CD4-positive, alpha-beta T cell treated with Interleukin-12 subunit alpha and Interleukin-12 subunit beta, for 1 hour (primary cell): ENCODE measurements around the gene HINT1.
"Not testable (repeated sequence)": the region's sequence is repeated elsewhere in the genome, so short reads cannot be mapped to it uniquely, and the experiment has no call there.

ENCODE experiments used
- DNase-seq: peaks from one replicate; pipeline ENCODE4 v3.0.0-alpha.2; 2020

Gene HINT1

DNA sequence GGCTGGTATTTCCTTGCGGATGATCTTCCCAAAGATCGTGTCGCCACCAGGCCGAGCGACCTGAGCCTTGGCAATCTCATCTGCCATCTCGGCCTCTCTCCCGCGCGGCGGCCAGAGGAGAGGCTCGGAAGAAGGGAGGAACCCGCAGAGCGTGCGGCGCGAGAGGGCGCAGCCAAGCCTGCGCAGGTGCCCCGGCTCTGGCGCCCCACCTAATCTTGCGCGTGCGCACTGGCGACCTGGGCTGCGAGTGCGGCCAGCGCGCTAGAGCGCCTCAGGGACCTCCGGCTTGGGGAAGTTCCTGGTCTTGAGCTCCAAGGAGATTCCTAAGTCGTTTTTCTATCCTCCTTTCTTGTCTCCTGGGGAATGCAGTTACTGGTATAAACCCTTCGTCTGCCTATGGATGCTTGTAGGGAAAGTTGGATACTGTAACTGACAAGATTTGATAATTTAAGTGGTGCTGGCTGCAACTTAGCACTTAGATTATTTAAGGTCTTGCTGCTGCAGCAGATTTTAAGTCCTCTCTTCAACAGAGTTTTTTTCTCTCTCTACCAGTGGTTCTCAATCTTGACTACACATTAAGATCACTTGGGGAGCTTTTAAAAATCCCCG is at the start of gene HINT1:
HINT1 (minus strand) TSS at position 138 of the 609 bp plus-strand sequence; CDS start at position 87, 51 bp downstream.
- DNase-seq = peak; percentile 92

DNA sequence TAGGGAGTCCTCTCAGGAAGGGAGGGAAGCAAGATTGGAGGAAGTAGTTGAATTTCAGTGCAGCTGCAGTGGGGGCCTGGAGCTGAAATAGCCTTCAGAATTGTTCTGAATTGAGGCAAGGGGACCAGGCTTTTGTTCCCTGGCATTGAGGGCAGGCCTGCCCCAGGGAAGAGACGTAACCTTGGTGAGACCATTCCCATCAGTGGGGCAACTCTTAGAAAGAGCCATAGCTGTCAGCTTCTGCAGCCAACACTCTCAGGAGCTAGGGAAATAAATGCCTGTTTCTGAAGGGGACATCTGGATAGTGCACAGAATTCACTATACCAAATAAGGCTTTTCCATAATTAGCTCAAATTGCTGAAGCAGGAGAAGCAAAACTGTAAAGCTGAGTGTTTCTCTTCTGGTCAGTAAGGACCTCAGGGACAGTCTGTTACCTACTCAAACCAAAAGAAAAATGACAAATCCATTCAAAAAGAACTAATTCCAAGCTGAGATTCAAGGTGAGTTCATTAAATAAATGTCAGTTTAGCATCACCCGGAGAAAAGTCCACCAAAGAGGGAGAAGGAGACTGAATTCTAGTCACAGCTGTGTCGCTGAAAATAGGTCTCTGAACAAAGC is 49.7 kb upstream of the HINT1 start:
- no peak for DNase-seq

DNA sequence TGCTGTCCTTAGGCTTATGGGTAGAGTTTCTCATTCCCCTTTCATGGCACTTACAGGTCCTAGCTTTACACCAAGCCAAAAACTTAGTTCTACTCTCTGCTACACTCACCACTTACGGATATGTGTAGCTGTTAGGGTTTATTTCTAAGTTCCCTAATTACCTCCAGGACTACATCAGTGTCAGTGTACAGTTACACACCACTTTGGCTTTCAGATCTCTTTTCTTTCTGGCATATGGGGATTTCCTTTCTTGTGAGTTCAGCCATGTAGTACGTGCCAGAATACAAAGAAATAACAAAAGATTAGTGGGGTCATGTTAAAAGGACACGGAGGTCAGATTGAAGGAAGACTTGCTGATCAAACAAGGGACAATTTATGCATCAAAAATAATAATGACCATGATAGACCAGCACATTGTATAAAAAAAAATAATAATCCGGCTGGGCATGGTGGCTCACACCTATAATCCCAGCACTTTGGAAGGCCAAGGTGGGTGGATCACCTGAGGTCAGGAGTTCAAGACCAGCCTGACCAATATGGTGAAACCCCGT is 47.5 kb upstream of the HINT1 start:
- DNase-seq = no peak

DNA sequence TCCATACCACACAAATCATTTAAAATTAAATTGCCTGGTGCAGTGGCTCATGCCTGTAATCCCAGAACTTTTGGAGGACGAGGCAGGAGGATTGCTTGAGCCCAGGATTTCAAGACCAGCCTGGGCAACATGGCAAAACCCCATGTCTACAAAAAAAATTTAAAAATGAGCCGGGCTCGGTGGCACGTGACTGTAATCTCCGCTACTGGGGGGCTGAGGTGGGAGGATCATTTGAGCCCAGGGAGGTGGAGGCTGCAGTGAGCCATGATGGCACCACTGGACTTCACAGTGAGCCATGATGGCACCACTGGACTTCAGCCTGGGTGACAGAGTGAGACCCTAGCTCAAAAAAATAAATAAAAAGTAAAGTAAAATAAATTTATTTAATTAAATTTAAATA is 46.6 kb upstream of the HINT1 start:
- DNase-seq = no peak

DNA sequence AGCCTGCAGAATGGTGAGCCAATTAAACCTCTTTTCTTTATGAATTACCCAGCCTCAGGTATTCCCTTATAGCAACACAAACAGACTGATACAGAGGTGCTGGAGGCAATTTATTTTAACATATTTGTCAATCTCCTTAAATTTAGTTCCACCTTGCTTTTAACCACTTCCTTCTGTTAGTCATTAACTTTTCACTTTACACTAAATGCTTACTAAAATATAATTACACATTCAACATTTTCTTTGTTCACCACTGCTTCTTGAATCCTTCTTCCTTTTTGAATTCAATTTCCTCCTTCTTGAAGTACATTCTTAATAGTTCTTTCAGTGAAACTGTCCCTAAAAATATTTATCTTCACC is 45.1 kb upstream of the HINT1 start:
- DNase-seq = no peak

DNA sequence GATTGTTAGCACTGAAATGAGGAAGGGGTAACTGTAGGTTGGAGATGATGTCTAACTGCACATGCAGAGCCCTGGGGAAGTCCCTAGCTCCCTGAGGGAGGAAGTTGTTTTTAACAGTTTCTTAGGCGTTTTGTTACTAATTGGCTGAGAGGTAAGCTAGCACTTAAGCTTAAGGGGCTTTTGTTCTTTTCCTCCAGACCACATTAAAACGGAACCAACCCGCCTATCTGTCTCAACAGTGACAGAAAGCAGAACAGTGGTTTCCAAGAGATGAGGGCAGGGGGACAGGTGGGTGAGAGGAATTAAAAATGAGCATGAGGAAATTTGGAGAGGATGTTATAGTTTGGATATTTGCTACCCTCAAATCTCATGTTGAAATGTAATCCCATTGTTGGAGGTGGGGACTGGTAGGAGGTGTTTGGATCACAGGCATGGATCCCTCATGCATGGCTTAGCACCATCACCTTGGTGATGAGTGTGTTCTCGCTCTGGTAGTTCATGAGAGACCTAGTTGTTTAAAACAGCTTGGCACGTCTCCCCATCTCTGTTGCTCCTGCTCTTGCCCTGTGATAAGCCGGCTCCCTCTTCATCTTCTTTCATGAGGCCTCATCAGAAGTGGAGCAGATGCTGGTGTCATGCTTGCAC is 44.6 kb upstream of the HINT1 start:
- DNase-seq = peak; percentile 84

DNA sequence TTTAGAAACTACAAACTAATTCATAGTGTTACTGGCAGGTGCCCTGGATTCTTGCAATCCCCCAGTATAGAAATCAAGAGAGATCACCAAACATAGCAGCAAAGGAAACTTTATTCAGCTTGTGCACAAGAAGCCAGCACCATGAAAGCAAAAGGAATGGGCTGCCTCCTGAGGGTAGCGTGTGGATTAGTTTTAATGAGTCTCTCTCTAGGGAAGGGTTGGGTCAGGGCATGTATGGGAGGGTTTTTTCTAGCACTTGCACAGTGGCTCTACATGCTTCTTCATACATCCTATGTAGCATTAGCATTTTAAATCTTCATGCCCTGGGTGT is 44.1 kb upstream of the HINT1 start:
- DNase-seq = no peak

DNA sequence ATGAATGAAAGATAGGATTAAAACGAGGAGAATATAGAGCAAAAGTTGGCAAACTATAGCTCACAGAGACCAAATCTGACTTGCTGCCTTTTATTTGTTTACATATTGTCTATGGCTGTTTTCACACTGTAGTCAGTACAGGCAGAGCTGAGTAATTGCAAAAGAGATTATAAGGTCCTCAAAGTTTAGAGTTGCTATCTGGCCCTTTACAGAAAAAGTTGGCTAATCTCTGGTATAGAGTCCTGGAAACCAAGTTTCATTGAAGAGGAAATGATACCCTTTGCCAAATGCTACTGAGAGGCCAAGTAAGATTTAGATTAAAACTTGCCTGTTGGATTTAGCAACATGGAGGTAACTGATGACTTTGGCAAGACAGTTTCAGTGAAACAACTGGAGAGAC is 41.7 kb upstream of the HINT1 start:
- DNase-seq = no peak

DNA sequence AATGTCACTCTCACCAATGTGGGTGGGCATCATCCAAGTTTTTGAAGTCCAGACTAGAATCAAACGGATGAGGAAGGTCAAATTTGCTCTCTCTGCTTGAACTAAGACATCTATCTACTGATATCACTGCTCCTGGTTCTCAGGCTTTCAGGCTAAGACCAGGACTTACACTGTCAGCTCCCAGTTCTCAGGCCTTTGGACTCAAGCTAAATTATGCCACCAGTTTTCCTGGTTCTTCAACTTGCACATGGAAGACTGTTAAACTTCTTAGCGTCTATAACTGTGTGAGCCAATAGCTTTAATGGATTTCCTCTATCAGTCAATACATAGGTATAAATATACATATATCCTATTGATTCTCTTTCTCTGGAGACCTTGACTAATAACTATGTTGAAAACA is 41.0 kb upstream of the HINT1 start:
- no peak for DNase-seq

DNA sequence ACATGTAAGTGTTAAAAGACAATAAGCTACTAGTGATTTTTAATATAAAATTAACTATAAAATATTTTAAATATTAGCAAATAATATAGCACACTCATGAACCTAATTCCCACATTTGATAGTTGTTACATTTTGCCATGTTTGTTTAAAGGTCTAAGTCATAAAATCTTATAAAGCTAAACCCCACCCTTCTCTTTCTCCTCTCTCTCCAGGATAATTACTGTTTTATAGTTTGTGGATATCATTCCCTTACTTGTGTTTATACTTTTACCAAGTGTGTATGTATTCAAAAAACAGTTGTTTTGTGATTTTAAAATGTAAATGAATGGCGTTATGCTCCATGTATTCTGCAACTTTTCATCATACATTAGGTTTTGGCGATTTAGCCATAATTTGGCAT is 39.9 kb upstream of the HINT1 start:
- DNase-seq = no peak

DNA sequence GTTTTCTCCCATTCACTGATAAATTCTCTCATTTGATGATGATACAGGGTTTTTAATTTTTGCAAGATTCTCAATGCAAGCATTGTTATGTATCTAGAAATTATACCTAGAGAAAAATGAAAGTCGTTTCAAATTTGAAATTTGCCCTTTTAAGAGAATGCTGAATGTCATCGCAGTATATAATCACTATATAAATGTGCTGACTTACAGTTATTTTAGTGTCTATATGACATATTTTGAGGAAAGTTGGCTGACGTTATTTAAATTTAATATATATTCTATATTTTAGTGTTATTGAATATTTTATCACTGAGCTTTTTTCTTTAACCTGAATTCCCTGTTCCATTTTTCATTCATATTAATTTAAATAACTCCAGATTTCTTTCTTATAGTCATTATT is 35.5 kb upstream of the HINT1 start:
- DNase-seq = no peak

DNA sequence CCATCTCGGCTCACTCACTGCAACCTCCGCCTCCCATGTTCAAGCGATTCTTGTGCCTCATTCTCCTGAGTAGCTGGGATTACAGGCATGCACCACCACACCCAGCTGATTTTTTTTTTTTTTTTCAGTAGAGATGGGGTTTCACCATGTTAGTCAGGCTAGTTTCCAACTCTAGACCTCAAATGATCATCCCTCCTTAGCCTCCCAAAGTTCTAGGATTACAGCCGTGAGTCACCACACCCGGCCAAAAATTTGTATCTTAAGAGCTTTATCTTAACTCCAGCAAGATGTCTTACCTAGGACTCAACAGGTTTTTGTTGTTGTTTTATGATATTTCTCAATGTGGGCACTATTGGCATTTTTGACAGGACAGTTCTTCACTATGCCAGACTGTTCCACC is 33.6 kb upstream of the HINT1 start:
- DNase-seq = no peak

DNA sequence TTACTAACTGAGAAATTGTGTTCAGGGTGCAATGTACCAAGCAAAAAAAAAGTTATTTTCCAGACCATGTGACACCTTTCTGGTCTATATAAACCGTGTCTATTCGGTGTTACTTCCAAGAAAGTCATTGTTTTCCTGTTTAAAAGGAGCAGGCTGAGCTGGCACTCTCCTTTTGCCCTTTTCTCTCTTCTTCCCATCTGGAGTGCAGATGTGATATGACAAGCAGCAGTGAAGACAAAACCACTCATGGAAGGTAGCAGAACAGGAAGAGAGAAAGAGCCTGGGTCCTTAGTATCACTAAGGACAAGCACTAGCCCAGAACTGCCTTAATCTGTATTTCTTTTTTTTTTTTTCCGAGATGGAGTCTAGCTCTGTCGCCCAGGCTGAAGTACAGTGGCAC is 31.3 kb upstream of the HINT1 start:
- no peak for DNase-seq

DNA sequence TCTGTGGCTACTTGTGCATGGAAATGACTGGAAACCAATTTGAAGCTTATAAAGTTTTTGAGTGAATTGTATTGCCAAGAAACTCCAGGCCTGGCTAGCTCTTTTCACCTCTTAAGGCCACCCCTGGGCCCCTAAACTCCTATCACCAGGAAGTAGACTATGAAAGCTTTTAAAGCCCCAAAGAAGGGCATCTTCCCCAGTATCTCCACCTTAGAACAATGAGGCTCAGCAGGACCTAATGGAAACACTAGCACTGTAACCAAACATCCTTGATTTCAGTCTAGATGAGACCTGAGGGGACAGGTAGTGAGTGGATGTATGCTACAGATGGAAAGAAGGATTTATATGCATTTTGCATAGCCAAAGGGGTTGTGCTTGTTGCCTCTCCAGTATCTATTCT is 30.6 kb upstream of the HINT1 start:
- DNase-seq = no peak

DNA sequence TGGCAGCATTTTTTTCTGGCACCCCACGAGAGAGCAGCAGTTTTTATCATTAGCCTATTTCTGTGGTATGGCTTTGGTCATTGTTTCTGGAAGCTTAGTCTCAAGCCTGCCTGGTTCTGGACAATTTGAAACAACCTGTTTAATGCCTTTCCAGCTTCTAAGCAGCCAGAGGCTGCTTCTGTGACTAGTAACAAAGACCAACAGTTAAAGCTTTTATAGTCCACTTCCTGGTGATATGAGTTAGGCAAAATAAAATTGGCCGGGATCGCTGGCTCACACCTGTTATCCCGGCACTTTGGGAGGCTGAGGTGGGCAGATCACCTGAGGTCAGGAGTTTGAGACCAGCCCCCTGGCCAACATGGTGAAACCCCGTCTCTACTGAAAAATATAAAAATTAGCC is 29.7 kb upstream of the HINT1 start:
- DNase-seq = no peak

DNA sequence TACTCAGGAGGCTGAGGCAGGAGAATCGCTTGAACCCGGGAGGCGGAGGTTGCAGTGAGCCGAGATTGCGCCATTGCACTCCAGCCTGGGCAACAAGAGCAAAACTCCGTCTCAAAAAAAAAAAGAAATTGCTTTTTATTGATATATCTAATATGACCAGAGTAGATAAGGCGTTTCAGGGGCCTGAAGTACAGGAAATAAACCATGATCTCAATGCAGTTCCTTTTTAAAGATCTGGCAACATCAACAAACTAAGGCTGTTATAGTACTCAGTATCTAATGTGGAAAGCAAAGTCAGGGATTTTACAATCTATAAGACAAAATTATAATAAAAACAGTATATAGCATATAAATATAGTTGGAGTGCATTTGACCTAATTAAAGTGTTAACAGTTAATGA is 28.8 kb upstream of the HINT1 start:
- DNase-seq = not testable (repeated sequence)

DNA sequence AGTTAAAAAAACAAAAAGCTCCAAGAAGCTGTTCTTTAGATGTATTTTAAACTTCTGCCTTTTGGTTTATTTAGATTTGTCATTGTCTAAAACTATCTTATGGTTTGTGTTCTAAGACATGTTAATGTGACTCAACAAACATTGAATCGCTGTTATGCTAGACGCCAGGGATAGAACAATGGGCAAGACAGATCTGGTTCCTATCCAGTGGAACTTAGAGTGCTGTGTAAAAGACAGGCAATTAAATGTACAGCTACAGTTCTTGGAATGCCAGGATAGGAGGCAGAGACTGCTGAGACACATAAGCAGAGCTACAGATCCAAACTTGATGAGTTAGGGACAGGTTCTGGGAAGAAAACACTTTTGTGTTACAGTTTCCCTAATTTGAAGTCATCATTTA is 28.1 kb upstream of the HINT1 start:
- DNase-seq = no peak

DNA sequence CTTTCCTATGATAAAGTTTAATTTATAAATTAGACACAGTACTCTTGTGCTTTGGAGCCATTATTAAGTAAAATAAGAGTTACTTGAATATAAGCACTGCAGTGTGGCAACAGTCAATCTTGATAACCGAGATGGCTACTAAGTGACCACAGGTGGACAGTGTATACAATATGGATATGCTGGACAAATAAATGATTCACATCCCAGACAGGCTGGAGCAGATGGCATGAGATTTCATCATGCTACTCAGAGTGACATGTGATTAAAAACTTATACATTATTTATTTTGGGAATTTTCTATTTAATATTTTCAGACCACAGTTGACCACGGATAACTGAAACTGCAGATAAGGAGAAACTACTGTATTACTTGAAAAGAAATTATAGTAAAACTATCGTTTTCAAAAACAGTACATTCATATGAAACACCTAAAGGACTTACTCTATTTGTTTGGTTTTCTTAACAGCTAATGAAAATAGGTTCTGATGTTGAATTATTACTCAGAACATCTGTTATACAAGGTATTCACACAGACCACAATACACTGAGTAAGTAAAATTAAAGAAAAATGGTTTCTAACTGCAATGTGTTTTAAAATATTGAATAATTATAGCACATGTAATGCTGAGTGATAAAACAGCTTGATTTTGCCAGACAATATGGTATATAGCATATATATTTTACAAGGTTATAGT is 21.7 kb upstream of the HINT1 start:
- no peak for DNase-seq

DNA sequence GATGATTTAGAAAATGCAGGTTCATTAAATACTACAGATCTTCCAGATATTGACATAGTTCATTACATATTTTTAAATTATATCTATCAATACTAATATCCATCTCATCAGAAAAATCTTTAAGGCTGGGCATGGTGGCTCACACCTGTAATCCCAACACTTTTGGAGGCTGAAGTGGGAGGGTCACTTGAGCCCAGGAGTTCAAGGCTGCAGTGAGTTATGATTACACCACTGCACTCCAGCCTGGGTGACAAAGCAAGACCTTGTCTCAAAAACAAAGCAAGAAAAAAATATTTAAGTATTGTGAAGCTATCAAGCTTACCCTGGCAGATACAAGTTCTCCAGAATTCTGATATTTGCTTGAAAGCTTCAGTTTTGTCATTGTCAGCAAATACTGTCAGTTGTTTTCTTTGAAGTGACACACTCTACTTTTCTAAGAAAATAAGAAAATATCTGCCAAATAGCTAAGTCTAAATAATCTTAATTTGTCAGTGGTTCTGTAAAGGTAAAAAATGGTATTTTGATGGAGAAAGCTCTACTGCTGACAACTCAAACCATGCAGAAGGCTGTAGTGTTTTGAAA is 20.6 kb upstream of the HINT1 start:
- no peak for DNase-seq

DNA sequence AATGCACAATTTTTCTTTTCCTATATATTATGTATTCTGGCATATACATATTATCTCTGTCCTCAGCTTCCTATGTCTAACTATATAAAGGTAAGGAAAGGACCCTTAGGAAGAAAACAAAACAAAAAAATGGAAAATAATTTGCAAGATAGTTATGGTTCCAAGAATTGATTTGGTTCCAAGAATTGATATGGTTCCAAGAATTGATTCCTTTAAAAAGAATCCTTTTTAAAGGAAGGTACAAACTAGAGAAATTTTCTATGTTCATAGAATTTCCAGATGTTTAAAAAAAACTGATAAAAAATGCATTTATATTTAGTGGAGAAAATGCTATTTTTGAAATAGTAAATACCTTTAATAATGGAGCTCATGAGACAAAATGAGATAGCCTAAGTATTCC is 17.8 kb upstream of the HINT1 start:
- no peak for DNase-seq

DNA sequence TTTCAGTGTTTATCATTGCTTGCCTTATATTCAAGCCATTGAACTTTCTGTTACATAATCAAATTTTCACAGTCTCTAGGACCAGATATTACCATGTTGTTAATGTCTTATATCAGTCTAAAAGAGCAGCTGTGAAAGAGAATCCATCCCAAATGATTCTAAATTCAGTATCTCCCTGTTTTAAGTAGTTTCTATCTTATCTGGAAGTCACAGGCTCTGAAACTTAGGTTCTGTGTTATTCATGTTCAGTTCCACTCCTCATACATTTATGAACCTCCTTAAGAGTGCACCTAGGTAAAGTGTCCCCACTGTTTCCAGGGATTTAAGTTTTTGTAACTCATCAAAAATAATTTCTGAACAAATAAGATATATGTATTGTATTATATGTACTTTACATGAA is 15.4 kb upstream of the HINT1 start:
- no peak for DNase-seq

DNA sequence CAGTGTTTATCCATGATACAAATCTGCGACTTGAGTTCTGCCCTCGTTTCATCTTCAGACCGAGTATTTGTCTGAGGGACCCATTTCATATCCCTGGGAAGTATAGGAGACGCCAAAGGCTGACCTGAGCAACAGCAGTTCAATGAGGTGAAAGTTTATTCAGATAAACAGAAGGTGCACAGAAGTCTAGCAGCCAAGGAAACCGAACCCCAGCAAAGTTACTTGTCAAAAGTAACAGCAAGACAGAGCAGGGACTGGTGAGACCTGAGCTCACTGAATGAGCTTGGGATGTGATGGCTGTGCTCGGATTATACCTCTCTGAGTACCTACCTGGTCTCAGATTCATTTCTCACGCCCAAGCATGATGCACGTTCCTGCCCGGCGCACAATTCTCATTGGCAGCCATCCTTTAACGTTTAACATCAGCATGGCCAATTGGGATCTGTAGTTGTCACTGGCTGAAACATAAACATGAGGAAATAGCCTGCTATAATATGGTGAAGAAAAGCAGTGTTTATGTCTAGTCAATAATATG is 6.3 kb upstream of the HINT1 start:
- peak; percentile 21 for DNase-seq

DNA sequence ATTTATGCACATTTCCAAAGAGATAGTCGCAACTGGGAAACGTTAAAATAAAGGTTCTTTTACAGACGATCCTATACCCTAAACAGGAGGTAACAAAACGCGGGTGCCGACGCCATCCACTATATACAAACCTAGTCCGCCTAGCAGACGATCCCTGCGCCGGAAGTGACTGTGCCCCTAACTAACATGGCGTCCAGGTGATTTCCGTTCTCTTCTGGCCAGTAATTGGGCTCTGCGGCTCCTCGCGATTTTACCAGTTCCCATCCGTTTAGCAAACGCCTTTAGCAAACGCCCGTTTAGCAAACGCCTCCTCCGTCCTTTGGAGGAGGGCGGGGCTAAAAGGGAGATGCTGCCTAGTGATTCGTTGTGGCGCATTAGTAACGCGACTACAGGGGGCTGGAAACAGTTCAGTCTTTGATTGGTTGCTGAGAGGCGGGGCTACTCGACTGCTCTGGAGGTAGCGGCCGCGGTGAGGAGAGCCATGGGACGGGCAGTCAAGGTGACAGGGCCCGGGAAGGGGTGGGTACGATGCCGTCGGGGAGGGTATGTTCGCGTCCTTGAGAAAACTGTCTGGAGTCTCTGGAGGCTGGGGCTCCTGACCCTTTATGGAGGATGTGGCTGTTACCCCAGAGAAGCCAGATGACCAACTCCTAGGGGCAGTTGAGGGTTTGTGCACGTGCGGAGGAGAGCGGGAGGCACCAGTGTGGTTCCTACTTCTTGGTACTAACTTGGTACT is 5.7 kb upstream of the HINT1 start, which contains the start of gene LYRM7:
LYRM7 (plus strand) TSS at position 405 of the 736 bp plus-strand sequence; CDS start at position 482, 77 bp downstream.
- peak; percentile 98 for DNase-seq
